A673 (cell line): ENCODE measurements around the gene DIP2C. TPM values are rescaled to one million over a fixed set of nuclear protein-coding genes. Genes with fewer than 3 reads are reported as not detected.

Experiments used
- BruUV-seq: library from RNA; stranded (reverse); fragments of 400-500 nt; replicated peaks from 2 replicates; lab custom pipeline; 2021; lab: Mats Ljungman, UMichigan
- CTCF ChIA-PET: fragments of 300-600 bp; sonication (Branson Sonifier 250); formaldehyde crosslinking; loops from one replicate; lab custom pipeline; 2022; ENCODE audit warnings: antibody characterized with exemption; lab: Charles Lee
- POLR2A ChIA-PET: fragments of 300-600 bp; sonication (Branson Sonifier 250); formaldehyde crosslinking; loops from one replicate; lab custom pipeline; 2022; ENCODE audit warnings: antibody characterized with exemption; ENCODE audit not compliant: low non-redundant PET; lab: Charles Lee
- DNase-seq: peaks from one replicate; pipeline ENCODE4 v3.0.0-alpha.2; 2015; ENCODE audit warnings: low spot score
- H3K27ac ChIP-seq: fragments of 200-600 bp; sonication (generic); 2 replicates; pipeline ENCODE4 v1.5.1; 2016; ENCODE audit warnings: mixed run types, low read depth, mild to moderate bottlenecking, mixed read lengths, antibody characterized with exemption, low read length; ENCODE audit not compliant: poor library complexity, severe bottlenecking
- H3K27me3 ChIP-seq: fragments of 200-600 bp; sonication (generic); replicated peaks from 2 replicates; pipeline ENCODE4 v1.6.1; 2017; ENCODE audit warnings: mixed run types, low read depth, mild to moderate bottlenecking, mixed read lengths, antibody characterized with exemption, low read length; ENCODE audit not compliant: insufficient read depth, poor library complexity
- H3K36me3 ChIP-seq: fragments of 200-600 bp; sonication (generic); 2 replicates; pipeline ENCODE4 v1.6.1; 2016; ENCODE audit warnings: mixed run types, mild to moderate bottlenecking, mixed read lengths, antibody characterized with exemption, low read length; ENCODE audit not compliant: insufficient read depth, poor library complexity, severe bottlenecking
- H3K4me1 ChIP-seq: fragments of 200-600 bp; sonication (generic); 2 replicates; pipeline ENCODE4 v1.6.1; 2017; ENCODE audit warnings: mixed run types, mild to moderate bottlenecking, mixed read lengths, antibody characterized with exemption, low read length; ENCODE audit not compliant: insufficient read depth, poor library complexity, severe bottlenecking
- H3K4me3 ChIP-seq: fragments of 200-600 bp; sonication (generic); 2 replicates; pipeline ENCODE4 v1.5.1; 2016; ENCODE audit warnings: low read depth, mixed run types, mild to moderate bottlenecking, mixed read lengths, low read length; ENCODE audit not compliant: poor library complexity, severe bottlenecking
- H3K9me3 ChIP-seq: fragments of 200-600 bp; sonication (generic); 2 replicates; pipeline ENCODE4 v1.6.1; 2016; ENCODE audit warnings: mixed run types, low read depth, mild to moderate bottlenecking, mixed read lengths, antibody characterized with exemption, low read length; ENCODE audit not compliant: poor library complexity, severe bottlenecking
- EZH2 ChIP-seq: fragments of 200-600 bp; sonication (generic); IDR thresholded peaks from 2 replicates; pipeline ENCODE4 v1.6.1; 2017; ENCODE audit warnings: borderline replicate concordance, low read depth, mild to moderate bottlenecking, mixed read lengths, antibody characterized with exemption, low read length; ENCODE audit not compliant: poor library complexity, severe bottlenecking
- intact Hi-C: fragments of 100-400 bp; cut with micrococcal nuclease; formaldehyde crosslinking; loops from one replicate; pipeline ENCODE4 v1.10.0; 2022; ENCODE audit not compliant: unreplicated experiment
- total RNA-seq: library from RNA; stranded (reverse); gene quantifications from 2 replicates; pipeline ENCODE4 v1.2.3, GENCODE V29; 2021
- TF ChIP-seq, protein P1 (sequence below): fragments of 300-800, 200-600 bp; sonication (generic); conservative IDR thresholded peaks from 2 replicates; pipeline ENCODE4 v1.5.1; 2017; ENCODE audit warnings: low read depth, mild to moderate bottlenecking, antibody characterized with exemption, low read length, moderate library complexity, mixed read lengths

The DIP2C gene
- total RNA-seq, 1 experiment from 2014 or later, result 13.2 TPM

- TF ChIP-seq, protein P1, sequence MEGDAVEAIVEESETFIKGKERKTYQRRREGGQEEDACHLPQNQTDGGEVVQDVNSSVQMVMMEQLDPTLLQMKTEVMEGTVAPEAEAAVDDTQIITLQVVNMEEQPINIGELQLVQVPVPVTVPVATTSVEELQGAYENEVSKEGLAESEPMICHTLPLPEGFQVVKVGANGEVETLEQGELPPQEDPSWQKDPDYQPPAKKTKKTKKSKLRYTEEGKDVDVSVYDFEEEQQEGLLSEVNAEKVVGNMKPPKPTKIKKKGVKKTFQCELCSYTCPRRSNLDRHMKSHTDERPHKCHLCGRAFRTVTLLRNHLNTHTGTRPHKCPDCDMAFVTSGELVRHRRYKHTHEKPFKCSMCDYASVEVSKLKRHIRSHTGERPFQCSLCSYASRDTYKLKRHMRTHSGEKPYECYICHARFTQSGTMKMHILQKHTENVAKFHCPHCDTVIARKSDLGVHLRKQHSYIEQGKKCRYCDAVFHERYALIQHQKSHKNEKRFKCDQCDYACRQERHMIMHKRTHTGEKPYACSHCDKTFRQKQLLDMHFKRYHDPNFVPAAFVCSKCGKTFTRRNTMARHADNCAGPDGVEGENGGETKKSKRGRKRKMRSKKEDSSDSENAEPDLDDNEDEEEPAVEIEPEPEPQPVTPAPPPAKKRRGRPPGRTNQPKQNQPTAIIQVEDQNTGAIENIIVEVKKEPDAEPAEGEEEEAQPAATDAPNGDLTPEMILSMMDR, result no peak
- Histone ChIP-seq H3K4me1 (peaks cover 6% of the 10 kb centered on the region), H3K4me3 (no peak overlapping the region), H3K36me3 (no peaks in the 10 kb centered on the region), H3K27ac (no peak overlapping the region), H3K9me3 (no peaks in the 10 kb centered on the region), H3K27me3 (no peaks in the 10 kb centered on the region)
- ChIA-PET CTCF (no interaction called here), POLR2A (no interaction called here)
- no TSS peak for BruUV-seq
- DNase-seq, result no peak
- intact Hi-C loops, result no loop called here
These were observed 19.4 kb downstream of the DIP2C start for GRCh38 chr10:670038-670437.

- no peaks in the 10 kb centered on the region for H3K36me3 ChIP-seq
- peaks cover 6% of the 10 kb centered on the region for H3K4me1 ChIP-seq
- BruUV-seq, result no TSS peak
- POLR2A ChIA-PET, result no interaction called here
- intact Hi-C loops, result no loop called here
- no peaks in the 10 kb centered on the region for H3K9me3 ChIP-seq
- TF ChIP-seq, protein P1, result no peak
- TF ChIP-seq EZH2, result no peak
- no peak overlapping the region for H3K27ac ChIP-seq
- no peak for DNase-seq
- H3K27me3 ChIP-seq, result no peaks in the 10 kb centered on the region
- no peak overlapping the region for H3K4me3 ChIP-seq
- CTCF ChIA-PET, result no interaction called here
These were observed 20.5 kb downstream of the DIP2C start for GRCh38 chr10:668786-669485.

DNA sequence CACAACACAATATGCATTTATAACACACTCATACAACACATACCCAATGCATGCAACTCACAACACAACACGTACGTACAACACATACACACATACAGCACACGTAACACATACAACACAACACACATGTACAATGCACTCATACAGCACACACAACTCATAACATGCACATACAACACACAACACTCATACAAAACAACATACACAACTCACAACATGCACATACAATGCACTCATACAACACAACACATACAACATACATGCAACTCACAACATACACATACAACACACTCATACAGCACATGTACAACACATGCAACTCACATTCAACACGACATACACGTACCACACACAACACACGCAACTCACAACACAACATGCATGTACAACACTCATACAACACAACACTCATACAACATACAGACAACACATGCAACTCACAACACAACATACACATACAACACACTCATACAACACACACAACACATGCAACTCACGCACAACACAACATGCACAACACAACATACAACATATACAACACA is 21.8 kb downstream of the DIP2C start:
- no peaks in the 10 kb centered on the region for H3K36me3 ChIP-seq
- no peaks in the 10 kb centered on the region for H3K27me3 ChIP-seq
- TF ChIP-seq, protein P1, result no peak
- TF ChIP-seq EZH2, result no peak
- no peak for DNase-seq
- ChIA-PET POLR2A (no interaction called here), CTCF (no interaction called here)
- no peak overlapping the region for H3K27ac ChIP-seq
- intact Hi-C loops, result no loop called here
- no TSS peak for BruUV-seq
- no peaks in the 10 kb centered on the region for H3K4me1 ChIP-seq
- H3K4me3 ChIP-seq, result no peak overlapping the region
- no peaks in the 10 kb centered on the region for H3K9me3 ChIP-seq
